ENCODE results near the gene NEIL1. TPM values are rescaled to one million over a fixed set of nuclear protein-coding genes. Genes with fewer than 3 reads are reported as not detected.
"Not testable (repeated sequence)": the region's sequence is repeated elsewhere in the genome, so short reads cannot be mapped to it uniquely, and the experiment has no call there.

Gene NEIL1
- total RNA-seq, 1 donor = 4.3 TPM

GRCh38 chr15:75367913-75368688 is 21.3 kb downstream of the NEIL1 start, which contains the start of gene MAN2C1:
Gene MAN2C1, minus strand, starts transcription at chr15:75368607. Its CDS starts 24 bp downstream, at chr15:75368583.
- peak; percentile 95 for DNase-seq (ENCODE audit: low read depth)

GRCh38 chr15:75368689-75369239 is 21.9 kb downstream of the NEIL1 start:
- peak overlapping the region; percentile 93 for H3K4me3 ChIP-seq (ENCODE audit: low read depth, low read length)
- no peak for DNase-seq (ENCODE audit: low read depth)
- TF ChIP-seq, protein P1, sequence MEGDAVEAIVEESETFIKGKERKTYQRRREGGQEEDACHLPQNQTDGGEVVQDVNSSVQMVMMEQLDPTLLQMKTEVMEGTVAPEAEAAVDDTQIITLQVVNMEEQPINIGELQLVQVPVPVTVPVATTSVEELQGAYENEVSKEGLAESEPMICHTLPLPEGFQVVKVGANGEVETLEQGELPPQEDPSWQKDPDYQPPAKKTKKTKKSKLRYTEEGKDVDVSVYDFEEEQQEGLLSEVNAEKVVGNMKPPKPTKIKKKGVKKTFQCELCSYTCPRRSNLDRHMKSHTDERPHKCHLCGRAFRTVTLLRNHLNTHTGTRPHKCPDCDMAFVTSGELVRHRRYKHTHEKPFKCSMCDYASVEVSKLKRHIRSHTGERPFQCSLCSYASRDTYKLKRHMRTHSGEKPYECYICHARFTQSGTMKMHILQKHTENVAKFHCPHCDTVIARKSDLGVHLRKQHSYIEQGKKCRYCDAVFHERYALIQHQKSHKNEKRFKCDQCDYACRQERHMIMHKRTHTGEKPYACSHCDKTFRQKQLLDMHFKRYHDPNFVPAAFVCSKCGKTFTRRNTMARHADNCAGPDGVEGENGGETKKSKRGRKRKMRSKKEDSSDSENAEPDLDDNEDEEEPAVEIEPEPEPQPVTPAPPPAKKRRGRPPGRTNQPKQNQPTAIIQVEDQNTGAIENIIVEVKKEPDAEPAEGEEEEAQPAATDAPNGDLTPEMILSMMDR (IDR thresholded peaks at IDR 0.05; ENCODE audit: insufficient read depth, low read depth, low read length) = no peak

More at GRCh38 chr15:75367913-75368688, 21.3 kb downstream of the NEIL1 start, which contains the start of gene MAN2C1:
- peak within 1 kb of the TSS; percentile 93 for H3K4me3 ChIP-seq (ENCODE audit: low read depth, low read length)
- TF ChIP-seq, protein P1 (IDR thresholded peaks at IDR 0.05; ENCODE audit: insufficient read depth, low read depth, low read length) = peak; percentile 75

DNA sequence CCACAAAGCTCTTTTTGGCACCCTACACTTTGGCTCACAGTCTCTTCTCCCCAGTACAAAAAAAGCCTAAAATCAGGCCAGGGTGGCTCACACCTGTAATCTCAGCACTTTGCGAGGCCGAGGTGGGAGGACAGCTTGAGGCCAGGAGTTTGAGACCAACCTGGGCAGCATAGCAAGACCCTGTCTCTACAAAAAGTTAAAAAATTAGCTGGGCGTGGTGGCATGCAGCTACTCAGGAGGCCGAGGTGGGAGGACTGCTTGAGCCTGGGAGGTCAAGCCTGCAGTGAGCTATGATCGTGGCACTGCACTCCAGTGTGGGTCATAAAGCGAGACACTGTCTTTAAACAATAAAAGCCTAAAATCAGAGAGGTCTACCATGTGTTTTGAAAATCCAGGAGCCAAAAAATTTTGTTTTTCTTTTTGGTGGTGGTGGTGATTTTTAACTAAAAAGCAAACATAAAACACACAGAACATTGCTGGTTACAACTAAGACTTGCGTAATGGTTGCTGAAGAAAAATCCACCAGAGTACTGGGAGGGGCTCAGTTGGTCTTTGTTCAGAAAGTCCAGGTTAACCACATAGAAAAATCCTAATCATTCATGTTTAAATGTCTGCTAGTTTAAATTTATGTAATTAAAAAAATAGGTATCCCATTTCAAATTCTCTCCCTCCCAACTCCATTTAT is 23.2 kb downstream of the NEIL1 start:
- no peak overlapping the region for H3K4me3 ChIP-seq (ENCODE audit: low read depth, low read length)
- DNase-seq (ENCODE audit: low read depth) = peak; percentile 22
- TF ChIP-seq, protein P1 (IDR thresholded peaks at IDR 0.05; ENCODE audit: insufficient read depth, low read depth, low read length) = no peak

DNA sequence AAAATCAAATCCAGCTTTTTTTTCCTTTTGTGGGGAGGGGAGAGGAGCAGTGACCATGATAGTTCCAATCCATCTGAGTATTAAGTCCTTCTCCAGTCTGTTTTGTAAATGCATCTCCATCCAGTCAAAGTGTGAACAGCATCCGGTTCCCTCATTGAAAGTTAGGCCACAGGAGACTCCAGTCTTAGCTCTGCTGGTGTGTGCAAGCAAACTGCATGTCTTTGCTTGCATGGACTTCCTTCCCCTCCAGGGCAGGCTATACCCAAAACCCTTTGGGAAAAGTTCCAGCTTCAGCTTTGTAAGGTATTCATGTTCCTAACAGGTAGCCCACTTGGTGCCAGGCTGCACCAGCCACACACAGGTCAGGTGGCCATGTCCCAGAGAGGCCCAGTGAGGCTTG is 24.6 kb downstream of the NEIL1 start:
- no peak overlapping the region for H3K4me3 ChIP-seq (ENCODE audit: low read depth, low read length)
- TF ChIP-seq, protein P1 (IDR thresholded peaks at IDR 0.05; ENCODE audit: insufficient read depth, low read depth, low read length) = no peak
- DNase-seq (ENCODE audit: low read depth) = no peak

DNA sequence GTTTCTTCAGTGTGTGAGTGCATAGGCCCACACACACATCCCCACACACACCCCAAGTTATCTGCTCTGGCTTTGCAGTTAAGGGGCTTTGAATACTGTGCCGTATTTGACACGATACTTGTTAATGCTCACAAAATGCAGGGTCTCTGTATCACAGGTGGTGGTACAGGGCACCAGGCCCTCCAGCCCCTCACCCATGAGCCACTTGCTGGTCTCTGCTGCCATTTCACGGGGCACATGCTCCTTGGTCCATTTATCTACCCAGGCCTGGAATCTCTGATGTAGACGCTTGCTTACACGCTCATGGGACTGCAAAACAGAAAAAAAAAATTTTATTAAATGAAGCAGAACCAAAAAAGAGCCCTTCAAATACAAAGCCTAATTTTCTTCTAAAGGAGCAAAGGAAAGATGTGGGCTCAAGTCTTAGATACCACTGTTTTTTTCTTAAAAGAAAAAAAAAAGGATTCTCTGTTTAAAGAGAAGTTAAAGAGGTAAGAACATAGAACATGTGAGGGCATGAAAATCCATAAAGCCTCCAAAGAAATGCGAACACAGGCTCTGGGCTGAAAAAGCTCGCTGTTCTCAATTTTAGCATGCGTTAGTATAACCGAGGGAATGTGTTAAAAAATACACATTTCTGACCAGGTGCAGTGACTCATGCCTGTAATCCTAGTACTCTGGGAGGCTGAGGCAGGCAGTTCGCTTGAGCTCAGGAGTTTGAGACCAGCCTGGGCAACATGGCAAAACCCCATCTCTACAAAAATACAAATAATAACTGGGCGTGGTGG is 25.3 kb downstream of the NEIL1 start:
- no peak overlapping the region for H3K4me3 ChIP-seq (ENCODE audit: low read depth, low read length)
- TF ChIP-seq, protein P1 (IDR thresholded peaks at IDR 0.05; ENCODE audit: insufficient read depth, low read depth, low read length) = no peak
- no peak for DNase-seq (ENCODE audit: low read depth)

DNA sequence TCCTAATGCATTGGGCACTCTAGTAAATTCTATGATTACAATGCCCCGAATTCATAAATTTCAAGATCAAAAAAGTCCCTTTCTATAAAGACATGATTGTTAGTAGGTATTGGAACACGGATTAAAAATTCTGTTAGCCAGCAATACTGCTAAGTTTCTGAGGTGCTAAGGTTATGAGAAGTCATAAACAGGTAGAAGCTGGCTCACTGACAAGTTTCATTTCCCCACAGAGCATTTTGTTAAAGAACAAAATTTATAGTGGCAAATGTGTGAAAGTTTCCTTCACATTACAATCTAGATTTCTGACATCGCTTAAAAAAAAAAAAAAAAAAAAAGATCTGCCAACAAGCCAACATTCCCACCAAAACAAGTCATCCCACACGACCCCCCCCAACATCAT is 33.9 kb downstream of the NEIL1 start:
- TF ChIP-seq, protein P1 (IDR thresholded peaks at IDR 0.05; ENCODE audit: insufficient read depth, low read depth, low read length) = no peak
- no peak for DNase-seq (ENCODE audit: low read depth)
- H3K4me3 ChIP-seq (ENCODE audit: low read depth, low read length) = no peak overlapping the region

DNA sequence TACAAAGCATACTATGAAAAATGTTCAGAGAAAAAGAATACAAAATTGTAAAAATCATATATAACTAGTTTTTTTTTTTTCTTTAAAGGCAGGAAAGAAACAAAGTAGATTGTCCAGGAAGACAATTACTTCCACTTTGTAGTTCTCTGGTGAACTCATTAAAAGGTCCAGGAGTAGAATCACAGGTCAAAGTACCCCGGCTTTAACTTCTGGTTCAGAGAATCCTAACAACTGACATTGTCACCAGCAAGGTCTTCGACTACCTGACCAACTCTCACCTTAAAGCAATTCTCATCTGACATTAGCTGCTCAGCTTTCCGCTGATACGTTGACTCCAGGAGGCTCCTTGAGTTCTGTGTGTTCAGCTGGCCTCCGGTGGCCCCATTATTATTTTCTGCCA is 37.1 kb downstream of the NEIL1 start:
- DNase-seq (ENCODE audit: low read depth); H3K4me3 ChIP-seq (ENCODE audit: low read depth, low read length): not testable (repeated sequence)
